ENCODE data around the gene ENO1.

DNA sequence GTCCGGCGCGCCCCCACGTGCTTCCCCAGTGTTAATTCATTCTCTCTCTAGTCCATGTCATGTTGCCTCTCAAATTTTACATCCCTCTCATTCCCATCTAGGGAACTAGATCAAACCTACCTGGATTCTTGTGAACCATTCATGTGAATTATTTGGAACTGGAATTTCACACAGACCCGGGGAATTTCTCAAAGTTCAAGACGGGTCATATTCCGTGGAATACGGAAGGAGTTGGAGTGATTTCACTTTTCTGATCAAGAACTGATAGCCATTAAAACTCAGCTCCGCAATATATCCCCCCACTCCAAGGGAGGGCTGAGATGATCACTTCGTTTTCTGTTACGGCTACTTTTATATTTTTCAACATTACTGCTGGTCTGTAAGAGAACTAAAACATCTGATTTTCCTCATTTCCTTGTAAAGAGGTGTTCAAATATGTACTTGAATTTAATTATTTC is 1.0 kb upstream of the ENO1 start:
- no peak for TF ChIP-seq POLR2A (IDR thresholded peaks at IDR 0.05)
- TF ChIP-seq POLR2AphosphoS5 (IDR thresholded peaks at IDR 0.05) = no peak
- TF ChIP-seq, protein P1, sequence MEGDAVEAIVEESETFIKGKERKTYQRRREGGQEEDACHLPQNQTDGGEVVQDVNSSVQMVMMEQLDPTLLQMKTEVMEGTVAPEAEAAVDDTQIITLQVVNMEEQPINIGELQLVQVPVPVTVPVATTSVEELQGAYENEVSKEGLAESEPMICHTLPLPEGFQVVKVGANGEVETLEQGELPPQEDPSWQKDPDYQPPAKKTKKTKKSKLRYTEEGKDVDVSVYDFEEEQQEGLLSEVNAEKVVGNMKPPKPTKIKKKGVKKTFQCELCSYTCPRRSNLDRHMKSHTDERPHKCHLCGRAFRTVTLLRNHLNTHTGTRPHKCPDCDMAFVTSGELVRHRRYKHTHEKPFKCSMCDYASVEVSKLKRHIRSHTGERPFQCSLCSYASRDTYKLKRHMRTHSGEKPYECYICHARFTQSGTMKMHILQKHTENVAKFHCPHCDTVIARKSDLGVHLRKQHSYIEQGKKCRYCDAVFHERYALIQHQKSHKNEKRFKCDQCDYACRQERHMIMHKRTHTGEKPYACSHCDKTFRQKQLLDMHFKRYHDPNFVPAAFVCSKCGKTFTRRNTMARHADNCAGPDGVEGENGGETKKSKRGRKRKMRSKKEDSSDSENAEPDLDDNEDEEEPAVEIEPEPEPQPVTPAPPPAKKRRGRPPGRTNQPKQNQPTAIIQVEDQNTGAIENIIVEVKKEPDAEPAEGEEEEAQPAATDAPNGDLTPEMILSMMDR (IDR thresholded peaks at IDR 0.05) = no peak

Measured in sigmoid colon (tissue), 4 donors.